Panc1 (cell line): Measurements from ENCODE around the gene VIPAS39. TPM values are rescaled to one million over a fixed set of nuclear protein-coding genes. Genes with fewer than 3 reads are reported as not detected.

Experiments used
- ATAC-seq: fragments of 200-7000 bp; cut with Tn5 transposase; 2 replicates; pipeline ENCODE4 v1.9.1; 2020; ENCODE audit warnings: mild to moderate bottlenecking, moderate library complexity
- BruUV-seq: library from RNA; stranded (reverse); fragments of 400-500 nt; replicated peaks from 2 replicates; lab custom pipeline; 2021; lab: Mats Ljungman, UMichigan
- CTCF ChIA-PET: fragments of 300-600 bp; sonication (Branson Sonifier 250); formaldehyde crosslinking; loops from one replicate; lab custom pipeline; 2022; ENCODE audit warnings: antibody characterized with exemption; lab: Charles Lee
- POLR2A ChIA-PET: fragments of 300-600 bp; sonication (Branson Sonifier 250); formaldehyde crosslinking; loops from one replicate; lab custom pipeline; 2022; ENCODE audit warnings: antibody characterized with exemption; lab: Charles Lee
- DNase-seq: peaks from one replicate; pipeline ENCODE4 v3.0.0-alpha.2; 2010; ENCODE audit warnings: low read depth, low spot score
- H3K27ac ChIP-seq: 2 replicates; pipeline ENCODE4 v1.5.1; 2011; ENCODE audit warnings: mild to moderate bottlenecking, low read length, inconsistent platforms
- H3K27me3 ChIP-seq: fragments of 200-500 bp; sonication (Bioruptor generic); 2 replicates; pipeline ENCODE4 v1.6.0; 2014; ENCODE audit warnings: low read length, inconsistent platforms; ENCODE audit not compliant: control insufficient read depth, insufficient read depth
- H3K36me3 ChIP-seq: fragments of 200-500 bp; sonication (Bioruptor generic); 2 replicates; pipeline ENCODE4 v1.5.1; 2014; ENCODE audit warnings: inconsistent platforms, mild to moderate bottlenecking, low read length, moderate library complexity; ENCODE audit not compliant: control insufficient read depth, insufficient read depth
- H3K4me1 ChIP-seq: 2 replicates; pipeline ENCODE4 v1.5.1; 2011; ENCODE audit warnings: inconsistent platforms, mild to moderate bottlenecking, low read length, moderate library complexity; ENCODE audit not compliant: control insufficient read depth, insufficient read depth
- H3K4me3 ChIP-seq, 2 experiments: 2 replicates each; pipeline ENCODE4 v1.5.1; 2011 to 2012; ENCODE audit warnings: low read depth in 2 of 2, low read length in 2 of 2, mild to moderate bottlenecking in 2 of 2, inconsistent platforms in 1 of 2, moderate library complexity in 1 of 2
- H3K9me3 ChIP-seq: fragments of 200-500 bp; sonication (Bioruptor generic); 2 replicates; pipeline ENCODE4 v1.5.1; 2014; ENCODE audit warnings: low read depth, mild to moderate bottlenecking, inconsistent platforms, low read length, moderate library complexity; ENCODE audit not compliant: control insufficient read depth, insufficient read depth
- CTCF ChIP-seq: fragments of 450-650 bp; IDR thresholded peaks from 2 replicates; pipeline ENCODE4 v1.5.1; 2017; ENCODE audit warnings: mild to moderate bottlenecking
- POLR2AphosphoS5 ChIP-seq: IDR thresholded peaks from 2 replicates; pipeline ENCODE4 v1.6.1; 2012; ENCODE audit warnings: mild to moderate bottlenecking, low read depth, low read length, moderate library complexity
- REST ChIP-seq, 2 experiments: IDR thresholded peaks; 2 replicates each; pipeline ENCODE4 v1.6.1; 2011 to 2012; ENCODE audit warnings: low read depth in 2 of 2, control low read depth in 1 of 2, low read length in 1 of 2, mild to moderate bottlenecking in 1 of 2, moderate library complexity in 1 of 2; ENCODE audit not compliant: insufficient read depth in 1 of 2
- SIN3A ChIP-seq: IDR thresholded peaks from 2 replicates; pipeline ENCODE4 v1.6.1; 2012; ENCODE audit warnings: low read depth, mild to moderate bottlenecking, low read length, moderate library complexity, borderline replicate concordance; ENCODE audit not compliant: insufficient read depth
- TCF7L2 ChIP-seq: IDR thresholded peaks from 2 replicates; pipeline ENCODE4 v1.6.1; 2011; ENCODE audit warnings: mild to moderate bottlenecking, low read depth, low read length, inconsistent platforms
- in situ Hi-C: cut with HindIII; loops from 2 replicates; pipeline ENCODE4 v1.10.0; 2016; ENCODE audit warnings: low sequenced_read_pairs, low pct_unique_long_range_greater_than_20kb
- intact Hi-C: fragments of 100-400 bp; cut with micrococcal nuclease; formaldehyde crosslinking; loops from one replicate; pipeline ENCODE4 v1.10.0; 2022; ENCODE audit not compliant: unreplicated experiment
- total RNA-seq: library from RNA; stranded (reverse); gene quantifications from one replicate; pipeline ENCODE4 v1.2.1, GENCODE V29; 2021; ENCODE audit not compliant: unreplicated experiment

The VIPAS39 gene
- total RNA-seq, 1 experiment from 2014 or later: 12.4 TPM

- TF ChIP-seq SIN3A (no peak), CTCF (no peak), POLR2AphosphoS5 (no peak), REST (IDR thresholded peaks at IDR 0.05; ENCODE audit: insufficient read depth in 1 of 2, low read depth in 2 of 2, low read length in 1 of 2) (no peak), TCF7L2 (no peak)
- H3K9me3 ChIP-seq: no peaks in the 10 kb centered on the region
- no peak overlapping the region for H3K4me3 ChIP-seq
- no TSS peak for BruUV-seq
- no peaks in the 10 kb centered on the region for H3K36me3 ChIP-seq
- in situ Hi-C loops (no loop called here), intact Hi-C loops (no loop called here)
- H3K27me3 ChIP-seq: no peaks in the 10 kb centered on the region
- ATAC-seq: no peak
- DNase-seq: no peak
- H3K27ac ChIP-seq: no peak overlapping the region
- no peaks in the 10 kb centered on the region for H3K4me1 ChIP-seq
- POLR2A ChIA-PET: no interaction called here
- CTCF ChIA-PET: no interaction called here
Measured at GRCh38 chr14:77503138-77503537, 45.7 kb upstream of the VIPAS39 start.

GRCh38 chr14:77502109-77502782 lies 44.8 kb upstream of the VIPAS39 start:
- Histone ChIP-seq H3K27ac (no peak overlapping the region), H3K4me1 (no peaks in the 10 kb centered on the region), H3K4me3 (no peak overlapping the region), H3K27me3 (no peaks in the 10 kb centered on the region; the same call in 1 of the 2 replicates), H3K36me3 (no peaks in the 10 kb centered on the region), H3K9me3 (no peaks in the 10 kb centered on the region)
- DNase-seq (no peak), ATAC-seq (no peak)
- ChIA-PET POLR2A (no interaction called here), CTCF (no interaction called here)
- in situ Hi-C loops (no loop called here), intact Hi-C loops (no loop called here)
- no peak for TF ChIP-seq REST (IDR thresholded peaks at IDR 0.05; ENCODE audit: insufficient read depth in 1 of 2, low read depth in 2 of 2, low read length in 1 of 2)
- no peak for TF ChIP-seq CTCF
- no peak for TF ChIP-seq TCF7L2
- TF ChIP-seq POLR2AphosphoS5: no peak
- TF ChIP-seq SIN3A: no peak
- BruUV-seq: no TSS peak
